A172 (cell line): ENCODE measurements around the gene FAM216B. TPM values are rescaled to one million over a fixed set of nuclear protein-coding genes. Genes with fewer than 3 reads are reported as not detected.
"Not testable (repeated sequence)": the region's sequence is repeated elsewhere in the genome, so short reads cannot be mapped to it uniquely, and the experiment has no call there.

Experiments used
- DNase-seq: peaks from one replicate; pipeline ENCODE4 v3.0.0-alpha.2; 2015; ENCODE audit warnings: low spot score
- total RNA-seq: library from RNA; depleted of rRNA; stranded (reverse); fragments of >200 nt; shearing (Covaris generic); gene quantifications from 2 replicates; pipeline ENCODE4 v1.2.3, GENCODE V29; 2014; rRNA removed

The FAM216B gene
- not detected in 2 replicates for total RNA-seq

- no peak for DNase-seq
Observed at GRCh38 chr13:42781352-42781751, at the start of gene FAM216B. FAM216B (plus strand) TSS chr13:42781584; CDS start chr13:42784068, 2,484 bp downstream.

GRCh38 chr13:42732073-42732472 lies 49.3 kb upstream of the FAM216B start:
- DNase-seq, result no peak

- no peak for DNase-seq
Observed at GRCh38 chr13:42733046-42733445, 48.3 kb upstream of the FAM216B start.

- DNase-seq, result no peak
Observed at GRCh38 chr13:42735010-42735409, 46.4 kb upstream of the FAM216B start.

DNA sequence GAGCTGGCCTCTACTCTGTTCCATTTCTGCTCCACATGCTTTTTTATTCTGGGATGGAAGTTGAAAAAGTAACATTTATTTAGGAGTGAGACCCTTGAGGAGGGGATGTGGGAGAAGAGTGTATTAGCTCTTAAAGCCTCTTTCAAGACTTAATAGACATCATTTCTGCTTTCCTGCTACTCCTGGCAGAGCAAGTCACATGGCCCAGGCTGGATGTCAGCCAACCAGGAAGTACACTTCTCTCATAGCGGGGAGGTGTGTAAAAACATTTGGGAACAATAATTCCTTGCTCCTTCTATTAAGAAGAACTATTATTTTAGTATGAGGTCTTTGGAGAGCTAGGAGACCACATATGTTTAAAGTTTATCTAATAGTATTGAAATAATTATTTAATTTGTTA lies 40.6 kb upstream of the FAM216B start:
- DNase-seq, result no peak

GRCh38 chr13:42741914-42742313 lies 39.5 kb upstream of the FAM216B start:
- no peak for DNase-seq

DNA sequence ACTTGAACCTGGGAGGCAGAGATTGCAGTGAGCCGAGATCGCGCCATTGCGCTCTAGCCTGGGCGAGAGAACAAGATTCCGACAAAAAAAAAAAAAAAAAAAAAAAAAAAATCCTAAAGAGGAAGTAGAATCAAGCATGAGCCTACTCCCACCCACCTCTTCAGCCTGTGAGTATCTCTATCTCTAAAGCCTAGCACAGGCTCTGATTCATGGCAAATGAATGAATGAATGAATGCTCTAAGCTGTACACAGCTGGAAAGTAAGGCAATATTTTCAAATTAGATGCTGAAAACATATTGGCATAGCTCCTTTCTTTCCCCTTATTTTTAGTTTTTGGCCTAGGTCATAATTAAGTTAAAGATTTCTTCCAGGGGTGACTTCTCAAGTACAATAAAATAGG lies 35.7 kb upstream of the FAM216B start:
- DNase-seq, result no peak

DNA sequence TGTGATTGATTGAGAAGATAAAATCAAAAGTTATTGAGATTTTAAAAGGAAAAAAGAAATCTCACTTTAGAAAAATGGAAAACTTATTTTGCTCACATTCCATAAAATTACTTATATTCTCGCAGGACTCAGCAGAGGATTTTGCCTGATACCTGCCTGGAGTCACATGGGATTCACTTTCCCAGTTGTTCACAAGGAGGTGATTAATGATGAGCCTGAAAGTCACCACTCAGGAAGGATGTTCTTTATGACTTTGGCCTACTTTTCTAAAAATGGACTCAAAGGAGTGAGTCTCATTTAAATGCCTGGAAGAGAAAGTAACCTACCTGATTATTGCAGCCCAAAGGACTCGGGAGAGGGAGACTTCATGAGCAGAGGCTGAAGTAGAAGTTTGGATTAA lies 34.5 kb upstream of the FAM216B start:
- no peak for DNase-seq

GRCh38 chr13:42747399-42747873 lies 33.9 kb upstream of the FAM216B start:
- DNase-seq, result peak; percentile 27

- DNase-seq, result no peak
Observed at GRCh38 chr13:42750794-42751193, 30.6 kb upstream of the FAM216B start.

DNA sequence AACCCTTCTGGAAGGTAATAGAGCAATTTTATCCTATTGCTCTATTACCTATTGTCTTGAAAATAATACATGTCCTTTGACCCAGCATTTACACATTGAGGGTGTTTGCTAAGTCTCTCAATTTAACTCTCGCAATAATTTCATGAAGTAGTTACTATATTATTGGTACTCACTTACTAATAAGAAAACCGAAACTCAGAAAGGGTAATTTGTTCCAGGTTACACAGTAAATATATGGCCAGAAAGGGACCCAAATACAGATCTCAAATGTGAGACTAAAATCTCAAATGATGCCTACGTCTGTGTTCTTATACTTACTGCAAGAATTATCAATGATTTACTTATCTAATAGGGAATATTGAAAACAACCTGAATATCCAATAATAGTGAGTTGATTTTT lies 29.7 kb upstream of the FAM216B start:
- DNase-seq, result no peak

DNA sequence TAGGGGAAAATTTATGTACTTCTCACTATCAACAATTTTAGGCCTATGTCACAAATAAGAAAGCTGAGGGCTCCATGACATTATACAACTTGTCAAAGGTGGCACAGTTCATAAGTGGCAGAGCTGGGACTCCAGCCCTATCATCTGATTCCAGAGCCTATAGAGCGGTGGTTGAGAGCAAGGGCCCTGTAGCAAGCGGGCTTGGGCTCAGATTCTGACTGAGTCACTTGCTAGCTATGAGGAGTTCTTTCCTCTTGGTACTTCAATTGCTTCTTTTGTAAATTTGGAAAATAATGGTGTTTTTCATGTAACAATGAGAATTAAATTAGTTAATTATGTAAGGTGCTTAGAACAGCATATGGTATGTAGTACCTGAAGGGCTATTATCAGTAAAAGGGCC lies 28.7 kb upstream of the FAM216B start:
- DNase-seq, result no peak

GRCh38 chr13:42753697-42754096 lies 27.7 kb upstream of the FAM216B start:
- DNase-seq, result no peak

DNA sequence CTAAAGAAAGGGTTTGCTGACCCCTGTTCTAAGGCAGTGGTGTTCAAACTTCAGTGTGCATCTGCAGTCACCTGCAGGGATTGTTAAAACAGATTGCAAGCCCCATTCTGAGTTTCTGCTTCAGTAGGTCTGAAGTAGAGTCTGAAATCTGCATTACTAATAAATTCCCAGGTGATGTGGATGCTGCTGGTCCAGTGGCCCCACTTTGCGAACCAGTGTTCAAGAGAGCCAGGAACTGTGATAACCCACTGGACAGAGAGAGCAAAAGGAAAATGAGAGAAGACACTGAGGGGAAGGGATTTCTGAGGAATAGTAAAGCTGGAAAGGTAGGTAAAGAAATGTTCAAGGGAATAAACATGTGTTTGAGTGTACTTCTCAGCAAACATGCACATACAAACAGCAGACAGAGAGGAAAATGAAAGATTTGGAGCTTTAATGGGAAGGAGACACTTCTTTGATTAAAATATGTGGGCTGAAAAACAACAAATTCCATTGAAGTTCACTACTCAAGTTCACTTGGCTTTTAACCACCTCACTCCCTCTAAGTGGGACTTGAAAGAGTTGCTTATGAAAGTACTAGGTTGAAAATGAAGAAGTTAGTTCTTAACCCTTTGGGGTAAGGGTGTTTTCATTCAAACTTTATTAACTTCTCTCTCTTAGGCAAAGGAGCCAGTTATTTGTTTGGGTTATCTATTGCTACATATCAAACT lies 26.4 kb upstream of the FAM216B start:
- no peak for DNase-seq

DNA sequence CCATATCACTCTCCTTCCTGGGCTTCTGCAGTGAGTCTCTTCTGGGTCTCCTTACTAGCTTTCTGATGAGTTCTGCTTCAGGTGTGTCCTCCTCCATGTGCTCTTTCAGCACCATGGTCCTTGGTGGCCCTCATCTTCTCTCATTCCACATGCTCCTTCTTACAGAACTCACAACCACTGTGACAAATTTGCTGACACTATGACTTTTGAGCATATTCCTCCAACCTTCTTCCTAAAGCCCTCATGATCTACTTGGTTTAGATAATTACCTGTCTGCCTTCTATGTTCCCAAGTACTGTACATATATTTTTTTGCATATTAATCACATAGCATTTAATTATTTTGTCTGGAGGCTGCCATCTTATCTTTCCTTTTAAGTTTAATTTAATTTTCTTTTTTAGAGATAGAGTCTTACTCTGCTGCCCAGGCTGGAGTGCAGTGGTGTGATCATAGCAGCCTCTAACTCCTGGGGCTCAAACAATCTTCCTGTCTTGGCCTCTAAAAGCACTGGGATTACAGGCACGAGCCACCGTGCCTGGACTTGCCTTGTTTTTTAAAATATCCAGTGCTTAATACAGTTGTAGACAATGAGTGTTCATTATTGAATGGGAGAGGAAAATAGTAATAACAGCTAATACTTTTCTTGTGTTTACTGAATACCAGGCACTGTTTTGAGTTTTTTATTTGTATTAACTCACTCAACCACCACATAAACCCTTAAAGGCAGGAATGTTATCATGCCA lies 23.5 kb upstream of the FAM216B start:
- no peak for DNase-seq

DNA sequence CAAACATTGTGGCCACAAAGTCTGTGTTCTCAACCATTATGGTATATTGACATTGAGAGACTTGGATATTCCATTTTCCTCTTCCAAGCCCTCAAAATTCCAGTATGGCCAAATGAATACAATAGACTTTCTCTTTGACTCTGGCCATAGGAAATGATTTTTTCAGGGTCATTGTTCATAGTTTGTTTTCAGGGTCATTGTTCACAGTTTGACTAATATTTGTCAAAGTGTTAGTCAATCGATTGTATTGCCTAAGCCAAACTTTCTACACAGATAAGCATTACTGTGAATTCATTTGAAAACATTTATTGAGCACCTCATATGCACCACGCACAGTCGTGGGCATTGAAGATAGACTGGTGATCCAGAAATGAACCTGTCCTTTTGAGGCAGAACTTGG lies 22.9 kb upstream of the FAM216B start:
- no peak for DNase-seq

GRCh38 chr13:42760951-42761350 lies 20.4 kb upstream of the FAM216B start:
- DNase-seq, result no peak

- DNase-seq, result no peak
Observed at GRCh38 chr13:42762251-42762650, 19.1 kb upstream of the FAM216B start.

DNA sequence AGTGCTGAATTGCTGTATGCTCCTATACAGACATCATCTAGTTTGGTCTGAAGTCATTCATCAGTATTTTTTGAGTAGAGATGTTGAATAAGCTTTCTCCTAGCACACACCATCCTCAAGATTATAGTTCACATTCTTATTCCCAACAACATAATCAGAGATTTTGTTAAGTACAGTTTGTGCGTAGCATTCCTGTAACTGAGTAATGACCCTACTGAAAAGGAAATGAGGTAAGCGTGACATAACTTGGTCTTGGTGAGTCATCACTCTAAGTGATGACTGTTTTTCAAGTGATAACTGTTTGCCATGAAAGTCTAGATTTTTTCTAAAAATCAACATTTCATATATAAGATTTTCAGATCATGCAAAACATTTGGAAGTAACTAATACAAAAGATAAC lies 18.5 kb upstream of the FAM216B start:
- DNase-seq, result peak; percentile 72

GRCh38 chr13:42766016-42766415 lies 15.4 kb upstream of the FAM216B start:
- DNase-seq, result no peak

- no peak for DNase-seq
Observed at GRCh38 chr13:42769650-42770049, 11.7 kb upstream of the FAM216B start.

GRCh38 chr13:42776558-42776957 lies 4.8 kb upstream of the FAM216B start:
- not testable (repeated sequence) for DNase-seq

DNA sequence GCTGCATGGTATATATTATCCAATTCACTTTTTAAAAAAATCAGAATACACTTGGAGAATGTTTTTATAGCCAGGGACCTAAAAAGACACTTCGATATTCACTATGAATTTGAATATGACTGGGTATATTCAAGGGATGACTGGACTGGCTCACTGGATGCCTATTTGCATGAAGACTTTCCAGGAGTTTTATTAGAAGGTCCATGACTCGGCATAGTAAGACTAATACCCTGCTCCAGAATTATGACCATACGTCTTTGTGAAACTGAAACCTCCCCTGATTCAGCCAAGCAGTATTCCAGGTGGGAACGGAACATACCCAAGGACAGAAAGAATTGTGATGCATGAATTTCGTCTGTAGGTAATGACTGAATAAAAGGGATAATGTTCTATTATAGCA lies 3.9 kb upstream of the FAM216B start:
- DNase-seq, result no peak
